ENCODE results near the gene METTL15.

DNA sequence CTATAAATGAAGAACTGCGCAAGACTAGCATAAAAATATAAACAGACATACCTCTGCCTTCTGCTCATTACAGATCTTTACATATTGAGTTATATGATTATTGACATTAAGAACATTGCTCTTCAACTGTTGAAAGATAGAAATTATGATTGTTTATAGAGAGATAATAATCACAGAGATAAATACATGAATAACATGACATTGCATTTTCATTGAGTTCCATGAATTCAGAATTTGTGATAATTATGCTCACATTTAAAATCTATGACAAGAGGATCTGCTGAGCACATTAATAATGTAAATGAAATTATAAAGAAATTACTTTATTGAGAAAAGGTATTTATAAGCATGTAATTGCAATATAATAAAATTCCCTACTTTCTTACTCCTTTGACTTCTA lies 25.1 kb upstream of the METTL15 start:
- TF ChIP-seq, protein P1, sequence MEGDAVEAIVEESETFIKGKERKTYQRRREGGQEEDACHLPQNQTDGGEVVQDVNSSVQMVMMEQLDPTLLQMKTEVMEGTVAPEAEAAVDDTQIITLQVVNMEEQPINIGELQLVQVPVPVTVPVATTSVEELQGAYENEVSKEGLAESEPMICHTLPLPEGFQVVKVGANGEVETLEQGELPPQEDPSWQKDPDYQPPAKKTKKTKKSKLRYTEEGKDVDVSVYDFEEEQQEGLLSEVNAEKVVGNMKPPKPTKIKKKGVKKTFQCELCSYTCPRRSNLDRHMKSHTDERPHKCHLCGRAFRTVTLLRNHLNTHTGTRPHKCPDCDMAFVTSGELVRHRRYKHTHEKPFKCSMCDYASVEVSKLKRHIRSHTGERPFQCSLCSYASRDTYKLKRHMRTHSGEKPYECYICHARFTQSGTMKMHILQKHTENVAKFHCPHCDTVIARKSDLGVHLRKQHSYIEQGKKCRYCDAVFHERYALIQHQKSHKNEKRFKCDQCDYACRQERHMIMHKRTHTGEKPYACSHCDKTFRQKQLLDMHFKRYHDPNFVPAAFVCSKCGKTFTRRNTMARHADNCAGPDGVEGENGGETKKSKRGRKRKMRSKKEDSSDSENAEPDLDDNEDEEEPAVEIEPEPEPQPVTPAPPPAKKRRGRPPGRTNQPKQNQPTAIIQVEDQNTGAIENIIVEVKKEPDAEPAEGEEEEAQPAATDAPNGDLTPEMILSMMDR (IDR thresholded peaks at IDR 0.05): no peak
- no peak for TF ChIP-seq POLR2A (IDR thresholded peaks at IDR 0.05)
